ENCODE data around the gene MRPL12. TPM values are rescaled to one million over a fixed set of nuclear protein-coding genes. Genes with fewer than 3 reads are reported as not detected.

MRPL12 gene
- total and polyA plus RNA-seq, 2 of the 8 experiments (the other 6 are each of a cell fraction or from before 2014, with no cell fraction given), result 120 to 141 TPM

DNA sequence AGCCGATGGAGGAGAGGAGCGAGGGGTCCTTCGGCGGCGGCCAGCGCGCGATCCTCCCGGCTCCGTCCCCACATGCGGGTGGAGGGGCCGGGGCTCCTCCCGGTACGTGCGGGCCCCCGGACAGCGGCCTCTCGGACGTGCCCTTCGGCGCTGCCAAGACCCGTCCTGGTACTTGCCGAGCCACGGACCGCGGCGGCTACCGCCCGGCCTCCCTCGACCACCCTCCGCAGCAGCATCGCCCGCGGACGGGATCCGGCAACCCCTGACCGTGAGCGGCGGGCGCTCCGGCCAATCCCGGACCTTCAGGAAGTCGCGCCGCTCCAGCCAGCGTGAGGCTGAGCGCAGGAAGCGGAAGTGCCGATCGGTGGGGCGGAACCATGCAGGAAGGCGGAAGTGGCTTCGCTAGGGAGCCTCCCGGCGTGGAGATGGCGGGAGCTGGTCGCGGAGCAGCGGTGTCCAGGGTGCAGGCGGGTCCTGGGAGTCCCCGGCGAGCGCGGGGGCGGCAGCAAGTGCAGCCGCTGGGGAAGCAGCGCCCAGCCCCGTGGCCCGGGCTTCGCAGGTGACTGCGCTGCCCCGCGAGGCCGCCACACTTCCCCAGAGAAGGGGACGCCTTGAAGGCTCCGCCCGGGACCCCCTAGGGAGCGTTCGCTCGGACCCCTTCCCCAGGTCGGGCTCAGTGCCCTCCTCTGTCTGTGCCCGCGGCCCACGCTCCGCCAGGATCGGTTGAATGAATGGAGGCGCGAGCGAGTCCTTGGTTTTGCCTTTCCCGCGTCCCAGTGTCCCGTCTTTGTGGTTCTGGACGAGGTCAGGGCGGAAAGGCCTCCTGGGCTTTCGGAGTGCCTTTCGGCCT lies 36.6 kb upstream of the MRPL12 start, which contains the start of the genes CCDC137 and OXLD1 (continued):
- TF ChIP-seq, protein P1, sequence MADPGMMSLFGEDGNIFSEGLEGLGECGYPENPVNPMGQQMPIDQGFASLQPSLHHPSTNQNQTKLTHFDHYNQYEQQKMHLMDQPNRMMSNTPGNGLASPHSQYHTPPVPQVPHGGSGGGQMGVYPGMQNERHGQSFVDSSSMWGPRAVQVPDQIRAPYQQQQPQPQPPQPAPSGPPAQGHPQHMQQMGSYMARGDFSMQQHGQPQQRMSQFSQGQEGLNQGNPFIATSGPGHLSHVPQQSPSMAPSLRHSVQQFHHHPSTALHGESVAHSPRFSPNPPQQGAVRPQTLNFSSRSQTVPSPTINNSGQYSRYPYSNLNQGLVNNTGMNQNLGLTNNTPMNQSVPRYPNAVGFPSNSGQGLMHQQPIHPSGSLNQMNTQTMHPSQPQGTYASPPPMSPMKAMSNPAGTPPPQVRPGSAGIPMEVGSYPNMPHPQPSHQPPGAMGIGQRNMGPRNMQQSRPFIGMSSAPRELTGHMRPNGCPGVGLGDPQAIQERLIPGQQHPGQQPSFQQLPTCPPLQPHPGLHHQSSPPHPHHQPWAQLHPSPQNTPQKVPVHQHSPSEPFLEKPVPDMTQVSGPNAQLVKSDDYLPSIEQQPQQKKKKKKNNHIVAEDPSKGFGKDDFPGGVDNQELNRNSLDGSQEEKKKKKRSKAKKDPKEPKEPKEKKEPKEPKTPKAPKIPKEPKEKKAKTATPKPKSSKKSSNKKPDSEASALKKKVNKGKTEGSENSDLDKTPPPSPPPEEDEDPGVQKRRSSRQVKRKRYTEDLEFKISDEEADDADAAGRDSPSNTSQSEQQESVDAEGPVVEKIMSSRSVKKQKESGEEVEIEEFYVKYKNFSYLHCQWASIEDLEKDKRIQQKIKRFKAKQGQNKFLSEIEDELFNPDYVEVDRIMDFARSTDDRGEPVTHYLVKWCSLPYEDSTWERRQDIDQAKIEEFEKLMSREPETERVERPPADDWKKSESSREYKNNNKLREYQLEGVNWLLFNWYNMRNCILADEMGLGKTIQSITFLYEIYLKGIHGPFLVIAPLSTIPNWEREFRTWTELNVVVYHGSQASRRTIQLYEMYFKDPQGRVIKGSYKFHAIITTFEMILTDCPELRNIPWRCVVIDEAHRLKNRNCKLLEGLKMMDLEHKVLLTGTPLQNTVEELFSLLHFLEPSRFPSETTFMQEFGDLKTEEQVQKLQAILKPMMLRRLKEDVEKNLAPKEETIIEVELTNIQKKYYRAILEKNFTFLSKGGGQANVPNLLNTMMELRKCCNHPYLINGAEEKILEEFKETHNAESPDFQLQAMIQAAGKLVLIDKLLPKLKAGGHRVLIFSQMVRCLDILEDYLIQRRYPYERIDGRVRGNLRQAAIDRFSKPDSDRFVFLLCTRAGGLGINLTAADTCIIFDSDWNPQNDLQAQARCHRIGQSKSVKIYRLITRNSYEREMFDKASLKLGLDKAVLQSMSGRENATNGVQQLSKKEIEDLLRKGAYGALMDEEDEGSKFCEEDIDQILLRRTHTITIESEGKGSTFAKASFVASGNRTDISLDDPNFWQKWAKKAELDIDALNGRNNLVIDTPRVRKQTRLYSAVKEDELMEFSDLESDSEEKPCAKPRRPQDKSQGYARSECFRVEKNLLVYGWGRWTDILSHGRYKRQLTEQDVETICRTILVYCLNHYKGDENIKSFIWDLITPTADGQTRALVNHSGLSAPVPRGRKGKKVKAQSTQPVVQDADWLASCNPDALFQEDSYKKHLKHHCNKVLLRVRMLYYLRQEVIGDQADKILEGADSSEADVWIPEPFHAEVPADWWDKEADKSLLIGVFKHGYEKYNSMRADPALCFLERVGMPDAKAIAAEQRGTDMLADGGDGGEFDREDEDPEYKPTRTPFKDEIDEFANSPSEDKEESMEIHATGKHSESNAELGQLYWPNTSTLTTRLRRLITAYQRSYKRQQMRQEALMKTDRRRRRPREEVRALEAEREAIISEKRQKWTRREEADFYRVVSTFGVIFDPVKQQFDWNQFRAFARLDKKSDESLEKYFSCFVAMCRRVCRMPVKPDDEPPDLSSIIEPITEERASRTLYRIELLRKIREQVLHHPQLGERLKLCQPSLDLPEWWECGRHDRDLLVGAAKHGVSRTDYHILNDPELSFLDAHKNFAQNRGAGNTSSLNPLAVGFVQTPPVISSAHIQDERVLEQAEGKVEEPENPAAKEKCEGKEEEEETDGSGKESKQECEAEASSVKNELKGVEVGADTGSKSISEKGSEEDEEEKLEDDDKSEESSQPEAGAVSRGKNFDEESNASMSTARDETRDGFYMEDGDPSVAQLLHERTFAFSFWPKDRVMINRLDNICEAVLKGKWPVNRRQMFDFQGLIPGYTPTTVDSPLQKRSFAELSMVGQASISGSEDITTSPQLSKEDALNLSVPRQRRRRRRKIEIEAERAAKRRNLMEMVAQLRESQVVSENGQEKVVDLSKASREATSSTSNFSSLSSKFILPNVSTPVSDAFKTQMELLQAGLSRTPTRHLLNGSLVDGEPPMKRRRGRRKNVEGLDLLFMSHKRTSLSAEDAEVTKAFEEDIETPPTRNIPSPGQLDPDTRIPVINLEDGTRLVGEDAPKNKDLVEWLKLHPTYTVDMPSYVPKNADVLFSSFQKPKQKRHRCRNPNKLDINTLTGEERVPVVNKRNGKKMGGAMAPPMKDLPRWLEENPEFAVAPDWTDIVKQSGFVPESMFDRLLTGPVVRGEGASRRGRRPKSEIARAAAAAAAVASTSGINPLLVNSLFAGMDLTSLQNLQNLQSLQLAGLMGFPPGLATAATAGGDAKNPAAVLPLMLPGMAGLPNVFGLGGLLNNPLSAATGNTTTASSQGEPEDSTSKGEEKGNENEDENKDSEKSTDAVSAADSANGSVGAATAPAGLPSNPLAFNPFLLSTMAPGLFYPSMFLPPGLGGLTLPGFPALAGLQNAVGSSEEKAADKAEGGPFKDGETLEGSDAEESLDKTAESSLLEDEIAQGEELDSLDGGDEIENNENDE (IDR thresholded peaks at IDR 0.05; ENCODE audit: insufficient replicate concordance, low read length), result no peak
- TF ChIP-seq TBP (IDR thresholded peaks at IDR 0.05; ENCODE audit: low read depth, low read length), result peak; percentile 70
- TF ChIP-seq CBX5 (IDR thresholded peaks at IDR 0.05; ENCODE audit: low read depth, low read length), result no peak
- TF ChIP-seq RXRA (IDR thresholded peaks at IDR 0.05; ENCODE audit: insufficient read depth, low read depth, low read length), result no peak
- no peak for TF ChIP-seq NRF1 (IDR thresholded peaks at IDR 0.05; ENCODE audit: low read depth, low read length)
- TF ChIP-seq SAP30 (IDR thresholded peaks at IDR 0.05; ENCODE audit: insufficient read depth, insufficient replicate concordance, low read length), result no peak
- TF ChIP-seq RBBP5 (IDR thresholded peaks at IDR 0.05; ENCODE audit: borderline replicate concordance, low read depth, low read length), result peak; percentile 89
- peak; percentile 69; the same call in 1 of the 2 replicates for TF ChIP-seq KDM5A (IDR thresholded peaks at IDR 0.05; ENCODE audit: low read length)
- TF ChIP-seq RFX5 (IDR thresholded peaks at IDR 0.05; ENCODE audit: borderline replicate concordance, low read depth, low read length), result no peak
